SK-N-SH treated with all-trans-retinoic acid at 6 μM for 48 hours (cell line): ENCODE data around the gene ZNF853.
"Not testable (repeated sequence)": the region's sequence is repeated elsewhere in the genome, so short reads cannot be mapped to it uniquely, and the experiment has no call there.

Experiments
- ATAC-seq: fragments of 200-7000 bp; cut with Tn5 transposase; 3 replicates; pipeline ENCODE4 v1.9.1; 2020; ENCODE audit warnings: mild to moderate bottlenecking, moderate library complexity
- BACH2 ChIP-seq: fragments of 250-450 bp; sonication (Bioruptor Pico); IDR thresholded peaks from 2 replicates; pipeline ENCODE4 v1.9.0; 2021; ENCODE audit warnings: mild to moderate bottlenecking, borderline replicate concordance
- CREB5 ChIP-seq: fragments of 250-450 bp; sonication (Bioruptor Pico); IDR thresholded peaks from 2 replicates; pipeline ENCODE4 v1.5.1; 2020; ENCODE audit warnings: low read depth, mild to moderate bottlenecking, moderate library complexity
- CSDC2 ChIP-seq: fragments of 250-450 bp; sonication (Bioruptor Pico); IDR thresholded peaks from 2 replicates; pipeline ENCODE4 v1.5.0; 2020; ENCODE audit warnings: mild to moderate bottlenecking, moderate library complexity
- ESRRG ChIP-seq: fragments of 250-450 bp; sonication (Bioruptor Pico); IDR thresholded peaks from 2 replicates; pipeline ENCODE4 v1.6.1; 2021; ENCODE audit warnings: mild to moderate bottlenecking
- GLIS3 ChIP-seq: fragments of 250-450 bp; sonication (Bioruptor Pico); IDR thresholded peaks from 2 replicates; pipeline ENCODE4 v1.5.0; 2020; ENCODE audit warnings: mild to moderate bottlenecking, moderate library complexity
- ISL1 ChIP-seq: fragments of 250-450 bp; sonication (Bioruptor Pico); IDR thresholded peaks from 2 replicates; pipeline ENCODE4 v2.1.2; 2022; ENCODE audit warnings: mild to moderate bottlenecking, moderate library complexity
- OSR1 ChIP-seq: fragments of 250-450 bp; sonication (Bioruptor Pico); IDR thresholded peaks from 2 replicates; pipeline ENCODE4 v1.8.0; 2022; ENCODE audit warnings: moderate library complexity, mild to moderate bottlenecking, inconsistent platforms
- PATZ1 ChIP-seq: fragments of 250-450 bp; sonication (Bioruptor Pico); IDR thresholded peaks from 2 replicates; pipeline ENCODE4 v1.8.0; 2020; ENCODE audit warnings: mild to moderate bottlenecking, moderate library complexity, borderline replicate concordance
- RARB ChIP-seq: fragments of 250-450 bp; sonication (Bioruptor Pico); IDR thresholded peaks from 2 replicates; pipeline ENCODE4 v1.8.0; 2021; ENCODE audit warnings: mild to moderate bottlenecking, moderate library complexity
- SNAI2 ChIP-seq: fragments of 250-450 bp; sonication (Bioruptor Pico); IDR thresholded peaks from 2 replicates; pipeline ENCODE4 v1.5.0; 2020; ENCODE audit warnings: mild to moderate bottlenecking, moderate library complexity
- TOX ChIP-seq: fragments of 250-450 bp; sonication (Bioruptor Pico); IDR thresholded peaks from 2 replicates; pipeline ENCODE4 v1.8.0; 2021; ENCODE audit warnings: mild to moderate bottlenecking, moderate library complexity, borderline replicate concordance
- ZC3H10 ChIP-seq: fragments of 250-450 bp; sonication (Bioruptor Pico); IDR thresholded peaks from 2 replicates; pipeline ENCODE4 v1.5.1; 2021; ENCODE audit warnings: mild to moderate bottlenecking, moderate library complexity
- ZFP3 ChIP-seq: fragments of 250-450 bp; sonication (Bioruptor Pico); IDR thresholded peaks from 2 replicates; pipeline ENCODE4 v1.5.0; 2020; ENCODE audit warnings: mild to moderate bottlenecking, moderate library complexity
- ZNF8 ChIP-seq: fragments of 450-650 bp; formaldehyde crosslinking; IDR thresholded peaks from 2 replicates; pipeline ENCODE4 v1.5.0; 2020; ENCODE audit warnings: mild to moderate bottlenecking, moderate library complexity
- TF ChIP-seq, protein P1 (sequence below): fragments of 250-450 bp; sonication (Bioruptor Pico); IDR thresholded peaks from 2 replicates; pipeline ENCODE4 v1.5.0; 2020; ENCODE audit warnings: mild to moderate bottlenecking, moderate library complexity
- TF ChIP-seq, protein P2 (sequence below): fragments of 250-450 bp; sonication (Bioruptor Pico); IDR thresholded peaks from 2 replicates; pipeline ENCODE4 v1.5.1; 2021; ENCODE audit warnings: mild to moderate bottlenecking, moderate library complexity

Gene ZNF853

DNA sequence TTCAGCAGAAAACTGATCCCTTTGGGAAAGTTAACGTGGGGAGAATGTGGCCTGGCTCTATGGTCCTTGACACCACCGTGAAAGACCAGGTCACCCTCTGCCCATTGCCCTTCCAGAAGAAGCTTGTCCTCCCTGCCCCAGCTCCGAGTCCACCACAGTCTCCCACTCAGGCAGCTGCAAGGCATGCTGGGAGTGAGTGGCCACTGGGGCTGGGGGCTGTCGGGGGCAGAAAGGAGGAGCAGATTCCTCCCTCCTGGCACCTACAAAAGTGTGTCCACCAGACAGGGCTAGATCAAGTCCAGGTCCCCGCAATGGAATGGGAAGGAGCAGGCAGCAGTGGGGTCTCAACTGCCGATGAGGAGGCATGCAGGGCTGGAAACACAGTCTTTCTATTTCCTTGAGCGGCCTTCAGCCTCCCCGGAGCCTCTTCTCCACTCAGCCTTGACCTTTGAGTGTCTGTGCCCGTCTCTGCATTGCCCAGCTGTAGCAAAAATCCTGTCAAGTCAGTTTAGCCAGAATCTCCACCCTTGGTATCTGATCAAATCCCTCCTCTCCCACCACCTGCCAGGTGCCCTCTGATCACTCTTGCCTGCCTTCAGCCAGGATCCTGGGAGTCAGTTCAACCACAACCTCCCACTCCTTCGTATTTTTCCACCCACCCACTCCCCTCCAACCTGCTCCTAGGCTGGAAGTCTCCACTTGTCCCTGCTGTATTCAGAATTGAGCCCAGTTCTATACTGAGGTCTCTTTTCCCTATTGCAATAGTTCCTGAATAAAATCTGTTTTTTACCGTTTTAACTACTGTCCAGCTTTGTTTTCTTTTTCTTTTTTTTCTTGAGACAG, 14.8 kb downstream of the ZNF853 start:
- TF ChIP-seq SNAI2, result no peak
- TF ChIP-seq ISL1, result no peak
- TF ChIP-seq, protein P1, sequence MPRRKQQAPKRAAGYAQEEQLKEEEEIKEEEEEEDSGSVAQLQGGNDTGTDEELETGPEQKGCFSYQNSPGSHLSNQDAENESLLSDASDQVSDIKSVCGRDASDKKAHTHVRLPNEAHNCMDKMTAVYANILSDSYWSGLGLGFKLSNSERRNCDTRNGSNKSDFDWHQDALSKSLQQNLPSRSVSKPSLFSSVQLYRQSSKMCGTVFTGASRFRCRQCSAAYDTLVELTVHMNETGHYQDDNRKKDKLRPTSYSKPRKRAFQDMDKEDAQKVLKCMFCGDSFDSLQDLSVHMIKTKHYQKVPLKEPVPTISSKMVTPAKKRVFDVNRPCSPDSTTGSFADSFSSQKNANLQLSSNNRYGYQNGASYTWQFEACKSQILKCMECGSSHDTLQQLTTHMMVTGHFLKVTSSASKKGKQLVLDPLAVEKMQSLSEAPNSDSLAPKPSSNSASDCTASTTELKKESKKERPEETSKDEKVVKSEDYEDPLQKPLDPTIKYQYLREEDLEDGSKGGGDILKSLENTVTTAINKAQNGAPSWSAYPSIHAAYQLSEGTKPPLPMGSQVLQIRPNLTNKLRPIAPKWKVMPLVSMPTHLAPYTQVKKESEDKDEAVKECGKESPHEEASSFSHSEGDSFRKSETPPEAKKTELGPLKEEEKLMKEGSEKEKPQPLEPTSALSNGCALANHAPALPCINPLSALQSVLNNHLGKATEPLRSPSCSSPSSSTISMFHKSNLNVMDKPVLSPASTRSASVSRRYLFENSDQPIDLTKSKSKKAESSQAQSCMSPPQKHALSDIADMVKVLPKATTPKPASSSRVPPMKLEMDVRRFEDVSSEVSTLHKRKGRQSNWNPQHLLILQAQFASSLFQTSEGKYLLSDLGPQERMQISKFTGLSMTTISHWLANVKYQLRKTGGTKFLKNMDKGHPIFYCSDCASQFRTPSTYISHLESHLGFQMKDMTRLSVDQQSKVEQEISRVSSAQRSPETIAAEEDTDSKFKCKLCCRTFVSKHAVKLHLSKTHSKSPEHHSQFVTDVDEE (CRISPR knock-in tag), result no peak
- TF ChIP-seq, protein P2, sequence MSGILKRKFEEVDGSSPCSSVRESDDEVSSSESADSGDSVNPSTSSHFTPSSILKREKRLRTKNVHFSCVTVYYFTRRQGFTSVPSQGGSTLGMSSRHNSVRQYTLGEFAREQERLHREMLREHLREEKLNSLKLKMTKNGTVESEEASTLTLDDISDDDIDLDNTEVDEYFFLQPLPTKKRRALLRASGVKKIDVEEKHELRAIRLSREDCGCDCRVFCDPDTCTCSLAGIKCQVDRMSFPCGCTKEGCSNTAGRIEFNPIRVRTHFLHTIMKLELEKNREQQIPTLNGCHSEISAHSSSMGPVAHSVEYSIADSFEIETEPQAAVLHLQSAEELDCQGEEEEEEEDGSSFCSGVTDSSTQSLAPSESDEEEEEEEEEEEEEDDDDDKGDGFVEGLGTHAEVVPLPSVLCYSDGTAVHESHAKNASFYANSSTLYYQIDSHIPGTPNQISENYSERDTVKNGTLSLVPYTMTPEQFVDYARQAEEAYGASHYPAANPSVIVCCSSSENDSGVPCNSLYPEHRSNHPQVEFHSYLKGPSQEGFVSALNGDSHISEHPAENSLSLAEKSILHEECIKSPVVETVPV (CRISPR knock-in tag), result no peak
- TF ChIP-seq ZNF8 (CRISPR knock-in tag), result no peak
- no peak for TF ChIP-seq CREB5
- TF ChIP-seq ZC3H10, result no peak
- no peak; the same call in 2 of the 3 replicates for ATAC-seq

- TF ChIP-seq RARB (CRISPR knock-in tag) (no peak), ESRRG (CRISPR knock-in tag) (no peak)
- ATAC-seq, result no peak
These were observed 16.2 kb downstream of the ZNF853 start for GRCh38 chr7:6631605-6632004.

DNA sequence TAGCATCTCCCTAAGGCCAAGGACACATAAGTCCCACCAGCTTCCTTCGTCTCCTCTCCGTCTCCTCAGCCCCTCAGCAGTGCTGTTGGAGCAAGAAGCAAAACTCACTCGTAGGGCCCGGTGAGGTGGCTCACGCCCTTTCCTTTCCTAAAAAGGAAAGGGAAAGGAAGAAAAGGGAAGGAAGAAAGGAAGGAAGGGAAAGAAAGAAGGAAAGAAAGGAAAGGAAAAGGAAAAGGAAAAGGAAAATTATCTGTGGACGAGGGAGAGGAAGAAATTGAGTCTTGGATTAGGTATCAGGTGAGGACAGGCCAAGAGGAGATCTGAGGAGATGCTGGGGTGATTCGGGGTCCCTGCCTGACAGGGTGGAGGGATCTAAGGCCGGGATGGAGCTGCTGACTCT, 18.6 kb downstream of the ZNF853 start:
- ATAC-seq, result no peak
- TF ChIP-seq BACH2 (CRISPR knock-in tag), result no peak
- TF ChIP-seq PATZ1 (CRISPR knock-in tag), result no peak

- not testable (repeated sequence) for ATAC-seq
These were observed 19.6 kb downstream of the ZNF853 start for GRCh38 chr7:6634971-6635370.

GRCh38 chr7:6636741-6637543, 21.5 kb downstream of the ZNF853 start, which contains the start of gene ZNF316:
TSS of gene ZNF316 (plus strand) at chr7:6637318. CDS start at chr7:6642410, 5,092 bp downstream.
- peak; percentile 70 for ATAC-seq
- peak; percentile 16; the same call in 1 of the 2 replicates for TF ChIP-seq GLIS3 (CRISPR knock-in tag)
- no peak for TF ChIP-seq ZFP3
- TF ChIP-seq, all 23 proteins: peak for 1

GRCh38 chr7:6637544-6638229, 22.3 kb downstream of the ZNF853 start:
- no peak for TF ChIP-seq TOX (CRISPR knock-in tag)
- no peak for TF ChIP-seq OSR1 (CRISPR knock-in tag)
- peak; percentile 64; the same call in 1 of the 2 replicates for TF ChIP-seq PATZ1 (CRISPR knock-in tag)
- TF ChIP-seq, protein P1 (CRISPR knock-in tag), result no peak
- TF ChIP-seq ZFP3, result no peak
- no peak for TF ChIP-seq ESRRG (CRISPR knock-in tag)
- no peak for TF ChIP-seq ISL1
- no peak for TF ChIP-seq CSDC2
- ATAC-seq, result peak; percentile 68
